Omental fat pad (tissue), 4 donors: ENCODE results near the gene PAX8. TPM values are rescaled to one million over a fixed set of nuclear protein-coding genes. Genes with fewer than 3 reads are reported as not detected.

ENCODE experiments used
- ATAC-seq: fragments of 150-250 bp; one replicate; pipeline ENCODE4 v1.9.1; 2016; ENCODE audit warnings: mild to moderate bottlenecking, moderate library complexity; ENCODE audit not compliant: low FRiP score
- DNase-seq: peaks from one replicate; pipeline ENCODE4 v3.0.0-alpha.2; 2019; ENCODE audit warnings: low spot score
- CTCF ChIP-seq, 3 donors: fragments of 450-650 bp; IDR thresholded peaks; one replicate each; pipeline ENCODE4 v1.5.1; 2016 to 2017; ENCODE audit warnings: antibody characterized with exemption in 3 of 3, mild to moderate bottlenecking in 3 of 3, moderate library complexity in 2 of 3
- total RNA-seq, 4 donors: library from RNA; depleted of rRNA; stranded (reverse); fragments of >200 nt; gene quantifications; one replicate each; pipeline ENCODE4 v1.1.0, GENCODE V29; 2016

PAX8 gene
- total RNA-seq, 4 donors from 2014 or later: 2.8 to 9.4 (median 5.8) TPM

- ATAC-seq (no peak), DNase-seq (no peak)
- no peak for TF ChIP-seq CTCF (IDR thresholded peaks at IDR 0.05)
Observed at GRCh38 chr2:113274432-113274831, 4.3 kb downstream of the PAX8 start.

- ATAC-seq: no peak
- DNase-seq: no peak
- no peak for TF ChIP-seq CTCF (IDR thresholded peaks at IDR 0.05)
Observed at GRCh38 chr2:113273981-113274380, 4.7 kb downstream of the PAX8 start.

- DNase-seq (no peak), ATAC-seq (no peak)
- TF ChIP-seq CTCF (IDR thresholded peaks at IDR 0.05): no peak
Observed at GRCh38 chr2:113273027-113273551, 5.6 kb downstream of the PAX8 start.

- no peak for TF ChIP-seq CTCF (IDR thresholded peaks at IDR 0.05)
- ATAC-seq (no peak), DNase-seq (no peak)
Observed at GRCh38 chr2:113272477-113272876, 6.2 kb downstream of the PAX8 start.

- TF ChIP-seq CTCF (IDR thresholded peaks at IDR 0.05): no peak
- DNase-seq (no peak), ATAC-seq (no peak)
Observed at GRCh38 chr2:113268621-113269360, 9.9 kb downstream of the PAX8 start.

- TF ChIP-seq CTCF (IDR thresholded peaks at IDR 0.05): no peak
- DNase-seq (no peak), ATAC-seq (no peak)
Observed at GRCh38 chr2:113266431-113266830, 12.3 kb downstream of the PAX8 start.
